IMR-90 (cell line): ENCODE results near the gene PITPNM3. TPM values are rescaled to one million over a fixed set of nuclear protein-coding genes. Genes with fewer than 3 reads are reported as not detected.

Source experiments
- ATAC-seq: fragments of 200-7000 bp; cut with Tn5 transposase; 2 replicates; pipeline ENCODE4 v1.9.1; 2020; ENCODE audit warnings: low read depth, mild to moderate bottlenecking, moderate library complexity
- BruUV-seq: library from RNA; stranded (reverse); fragments of 400-500 nt; replicated peaks from 2 replicates; lab custom pipeline; 2021; lab: Mats Ljungman, UMichigan
- CTCF ChIA-PET: fragments of 300-600 bp; formaldehyde crosslinking; extraction: SDS; loops from one replicate; lab custom pipeline; 2021; ENCODE audit warnings: antibody characterized with exemption; lab: Yijun Ruan, JAX
- POLR2A ChIA-PET: fragments of 300-600 bp; sonication (Branson Sonifier 250); formaldehyde crosslinking; loops from one replicate; lab custom pipeline; 2022; ENCODE audit warnings: antibody characterized with exemption; ENCODE audit not compliant: unreplicated experiment; lab: Charles Lee
- DNase-seq: peaks from one replicate; pipeline ENCODE4 v3.0.0; 2013
- H2AFZ ChIP-seq: replicated peaks from 2 replicates; pipeline ENCODE3; 2013; ENCODE audit warnings: low read length, mild to moderate bottlenecking; ENCODE audit not compliant: poor library complexity
- H2AK5ac ChIP-seq: 2 replicates; pipeline ENCODE4 v1.6.1; 2013; ENCODE audit warnings: low read depth, low read length, inconsistent platforms
- H2AK9ac ChIP-seq: replicated peaks from 2 replicates; pipeline ENCODE3; 2013; ENCODE audit warnings: mild to moderate bottlenecking, low read depth, low read length, moderate library complexity; ENCODE audit not compliant: poor library complexity
- H2BK120ac ChIP-seq: 2 replicates; pipeline ENCODE4 v1.6.1; 2013; ENCODE audit warnings: low read depth, low read length, inconsistent platforms
- H2BK15ac ChIP-seq: 3 replicates; pipeline ENCODE4 v1.6.1; 2013; ENCODE audit warnings: low read depth, low read length, inconsistent platforms
- H2BK20ac ChIP-seq: 2 replicates; pipeline ENCODE4 v1.6.1; 2013; ENCODE audit warnings: low read depth, mild to moderate bottlenecking, inconsistent platforms, low read length, moderate library complexity
- H2BK5ac ChIP-seq: 2 replicates; pipeline ENCODE4 v1.6.1; 2013; ENCODE audit warnings: mild to moderate bottlenecking, low read depth, low read length, inconsistent platforms; ENCODE audit not compliant: poor library complexity, severe bottlenecking
- H3K14ac ChIP-seq: replicated peaks from 2 replicates; pipeline ENCODE4 v1.6.1; 2013; ENCODE audit warnings: low read depth, low read length, inconsistent platforms
- H3K18ac ChIP-seq: 2 replicates; pipeline ENCODE4 v1.6.1; 2013; ENCODE audit warnings: low read depth, low read length, control low read depth
- H3K23ac ChIP-seq: 2 replicates; pipeline ENCODE4 v1.6.1; 2013; ENCODE audit warnings: low read depth, low read length, inconsistent platforms
- H3K27ac ChIP-seq: 2 replicates; pipeline ENCODE4 v1.5.1; 2013; ENCODE audit warnings: mild to moderate bottlenecking, control low read depth, low read length; ENCODE audit not compliant: insufficient read depth
- H3K27me3 ChIP-seq: 2 replicates; pipeline ENCODE4 v1.6.1; 2013; ENCODE audit warnings: low read length; ENCODE audit not compliant: control insufficient read depth, insufficient read depth
- H3K36me3 ChIP-seq: 2 replicates; pipeline ENCODE4 v1.6.1; 2013; ENCODE audit warnings: low read length, mixed read lengths; ENCODE audit not compliant: control insufficient read depth, insufficient read depth
- H3K4ac ChIP-seq: 2 replicates; pipeline ENCODE4 v1.6.1; 2013; ENCODE audit warnings: low read depth, low read length, inconsistent platforms
- H3K4me1 ChIP-seq: 2 replicates; pipeline ENCODE4 v1.6.1; 2013; ENCODE audit warnings: low read length, mixed read lengths; ENCODE audit not compliant: control insufficient read depth, insufficient read depth
- H3K4me2 ChIP-seq: 2 replicates; pipeline ENCODE4 v1.6.1; 2013; ENCODE audit warnings: low read depth, mild to moderate bottlenecking, control low read depth, low read length, moderate library complexity
- H3K4me3 ChIP-seq: 2 replicates; pipeline ENCODE4 v1.5.1; 2013; ENCODE audit warnings: low read depth, mild to moderate bottlenecking, control low read depth, low read length, moderate library complexity; ENCODE audit not compliant: insufficient read depth
- H3K56ac ChIP-seq: 2 replicates; pipeline ENCODE4 v1.6.1; 2013; ENCODE audit warnings: low read length, inconsistent platforms; ENCODE audit not compliant: insufficient read depth; ENCODE audit errors: extremely low read depth
- H3K79me1 ChIP-seq, 2 experiments: 2 replicates each; pipeline ENCODE4 v1.6.1; 2013; ENCODE audit warnings: low read length in 2 of 2, inconsistent platforms in 1 of 2, low read depth in 1 of 2
- H3K9ac ChIP-seq: 2 replicates; pipeline ENCODE4 v1.6.1; 2013; ENCODE audit warnings: low read depth, low read length, control low read depth
- H3K9me1 ChIP-seq: 2 replicates; pipeline ENCODE4 v1.6.1; 2013; ENCODE audit warnings: low read length, inconsistent platforms; ENCODE audit not compliant: insufficient read depth
- H3K9me3 ChIP-seq: 2 replicates; pipeline ENCODE4 v1.6.1; 2013; ENCODE audit warnings: low read length; ENCODE audit not compliant: control insufficient read depth, insufficient read depth
- H4K20me1 ChIP-seq: 2 replicates; pipeline ENCODE4 v1.6.1; 2013; ENCODE audit warnings: low read length, inconsistent platforms; ENCODE audit not compliant: insufficient read depth
- H4K5ac ChIP-seq: 2 replicates; pipeline ENCODE4 v1.6.1; 2013; ENCODE audit warnings: mild to moderate bottlenecking, low read depth, low read length, control low read depth
- H4K8ac ChIP-seq, 2 experiments: 2 replicates each; pipeline ENCODE4 v1.6.1; 2013; ENCODE audit warnings: low read depth in 2 of 2, low read length in 2 of 2, control low read depth in 1 of 2, inconsistent platforms in 1 of 2
- H4K91ac ChIP-seq: 2 replicates; pipeline ENCODE4 v1.6.1; 2013; ENCODE audit warnings: low read depth, low read length, inconsistent platforms; ENCODE audit not compliant: insufficient read depth
- CEBPB ChIP-seq: IDR thresholded peaks from 2 replicates; pipeline ENCODE4 v1.6.1; 2012; ENCODE audit warnings: low read depth, low read length, improper control_type of control experiment
- MAFK ChIP-seq: IDR thresholded peaks from 2 replicates; pipeline ENCODE4 v1.6.1; 2012; ENCODE audit warnings: low read depth, low read length, improper control_type of control experiment
- MAZ ChIP-seq: IDR thresholded peaks from 2 replicates; pipeline ENCODE4 v1.6.1; 2012; ENCODE audit warnings: low read depth, mild to moderate bottlenecking, low read length, improper control_type of control experiment, moderate library complexity, borderline replicate concordance
- WGBS, 2 experiments: methylation state at CpG; one replicate each; pipeline versions ENCODE4 v1.1.5 to v1.1.7; 2013; ENCODE audit warnings: missing lambda C conversion rate in 2 of 2; ENCODE audit not compliant: insufficient read length in 1 of 2; ENCODE audit errors: extremely low coverage in 2 of 2; 5-methylcytosine and 5-hydroxymethylcytosine counted together
- dilution Hi-C: fragments of 300-500 bp; cut with HindIII; formaldehyde crosslinking; loops from one replicate; pipeline ENCODE4 v1.14.3; 2018; ENCODE audit warnings: low sequenced_read_pairs; ENCODE audit not compliant: unreplicated experiment
- in situ Hi-C: fragments of 300-500 bp; cut with MboI; formaldehyde crosslinking; loops from 3 replicates; pipeline ENCODE4 v1.14.3; 2019; ENCODE audit warnings: low sequenced_read_pairs, inconsistent platforms, mixed read lengths
- intact Hi-C: fragments of 100-400 bp; cut with micrococcal nuclease; formaldehyde crosslinking; loops from 2 replicates; pipeline ENCODE4 v1.10.0; 2022
- polyA plus RNA-seq, 3 experiments: library from polyadenylated mRNA; depleted of rRNA; stranded (reverse); fragments of >200 nt; gene quantifications; 2 replicates each; pipeline ENCODE4 v1.2.3, GENCODE V29; 2012; ENCODE audit warnings: low replicate concordance in 1 of 3
- total RNA-seq: library from RNA; depleted of rRNA; stranded (reverse); fragments of >200 nt; gene quantifications from 2 replicates; pipeline ENCODE4 v1.2.3, GENCODE V29; 2012

Gene PITPNM3
- total and polyA plus RNA-seq, 2 of the 4 experiments (the other 2 are of a cell fraction), result 0.54 to 1.7 TPM

DNA sequence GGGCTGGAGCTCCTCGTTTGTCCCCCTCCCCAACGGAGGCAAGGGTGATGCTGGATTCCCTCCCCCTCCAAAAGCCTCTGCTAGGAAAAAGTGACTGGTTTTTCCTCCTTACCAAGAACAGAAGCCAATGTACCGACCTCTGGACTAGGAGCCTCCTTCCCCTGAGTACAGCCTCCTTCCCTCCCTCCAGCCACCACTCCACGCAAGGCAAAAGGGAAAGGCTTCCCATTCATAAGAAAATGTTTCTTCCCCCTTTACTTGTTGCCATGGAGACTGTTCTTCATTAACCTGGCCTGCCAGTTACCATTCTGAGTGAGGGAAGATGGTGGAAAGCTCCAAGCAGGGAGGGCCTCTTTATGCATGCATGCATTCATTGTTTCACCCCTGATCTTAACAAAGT lies 116.4 kb downstream of the PITPNM3 start:
- H2BK15ac ChIP-seq, result no peak overlapping the region
- peaks cover 3% of the 10 kb centered on the region; the same call in 1 of the 2 replicates for H3K4me1 ChIP-seq
- POLR2A ChIA-PET, result no interaction called here
- no peak overlapping the region for H3K4me2 ChIP-seq
- no peaks in the 10 kb centered on the region for H3K9me3 ChIP-seq
- no TSS peak for BruUV-seq
- H2AK9ac ChIP-seq, result no peak overlapping the region
- WGBS, 2 experiments, result 42% methylated on average over 2 of the region's 4 CpGs; no CpG with 5 or more reads in 1 of the 2 experiments
- TF ChIP-seq MAZ (no peak), CEBPB (no peak), MAFK (no peak)
- DNase-seq (no peak), ATAC-seq (no peak)
- no peak overlapping the region for H2AK5ac ChIP-seq
- H3K4ac ChIP-seq, result no peak overlapping the region
- no peaks in the 10 kb centered on the region for H3K36me3 ChIP-seq
- no peak overlapping the region for H2BK20ac ChIP-seq
- H4K5ac ChIP-seq, result no peak overlapping the region
- no peak overlapping the region for H3K4me3 ChIP-seq
- peaks cover 2% of the 10 kb centered on the region; the same call in 1 of the 2 replicates for H4K20me1 ChIP-seq
- H3K79me1 ChIP-seq, result peaks cover 3 to 7% of the 10 kb centered on the region in 2 experiments; a peak in 2 of 4 replicates
- no peak overlapping the region for H3K27ac ChIP-seq
- H4K91ac ChIP-seq, result no peak overlapping the region
- H3K18ac ChIP-seq, result no peak overlapping the region
- CTCF ChIA-PET, result no interaction called here
- in situ Hi-C loops (loop anchor here (25.0 kb wide), 1 partner anchor 1203 kb away; the partner anchor contains the start of gene SCIMP), intact Hi-C loops (loop anchor here (5.0 to 10.0 kb wide), 2 partner anchors 202 to 1195 kb away; partner anchors contain the start of genes KIAA0753 and TXNDC17), dilution Hi-C loops (no loop called here)
- H3K23ac ChIP-seq, result no peak overlapping the region
- peaks cover 10% of the 10 kb centered on the region for H3K27me3 ChIP-seq
- H3K9me1 ChIP-seq, result no peaks in the 10 kb centered on the region; the same call in 1 of the 2 replicates
- no peak overlapping the region for H2BK5ac ChIP-seq
- H2BK120ac ChIP-seq, result no peak overlapping the region
- no peak overlapping the region for H4K8ac ChIP-seq
- H2AFZ ChIP-seq, result no peak overlapping the region
- H3K56ac ChIP-seq, result no peak overlapping the region
- H3K14ac ChIP-seq, result no peak overlapping the region
- no peak overlapping the region for H3K9ac ChIP-seq
